K562 (cell line): ENCODE results near the gene STIL. TPM values are rescaled to one million over a fixed set of nuclear protein-coding genes. Genes with fewer than 3 reads are reported as not detected.

Experiments
- ATAC-seq: fragments of 200-7000 bp; cut with Tn5 transposase; 3 replicates; pipeline ENCODE4 v1.9.1; 2020; ENCODE audit warnings: moderate library complexity
- BruUV-seq: library from RNA; stranded (reverse); fragments of 400-500 nt; replicated peaks from 2 replicates; lab custom pipeline; 2021; lab: Mats Ljungman, UMichigan
- CTCF ChIA-PET: fragments of 300-600 bp; formaldehyde crosslinking; extraction: SDS; loops from one replicate; lab custom pipeline; 2021; ENCODE audit warnings: low intra/inter-chr PET ratio; lab: Yijun Ruan, JAX
- POLR2A ChIA-PET: fragments of 300-600, 350-650 bp; sonication (Branson Sonifier 250); formaldehyde crosslinking; extraction: SDS; loops from one replicate; lab custom pipeline; 2021; ENCODE audit warnings: antibody characterized with exemption, inconsistent platforms; lab: Yijun Ruan, JAX
- DNase-seq, 4 experiments: peaks; one replicate each; pipeline versions ENCODE4 v3.0.0 to v3.0.0-alpha.2; 2011 to 2018; ENCODE audit warnings: low spot score in 3 of 4, mixed read lengths in 3 of 4; ENCODE audit errors: extremely low read depth in 1 of 4
- FAIRE-seq: peaks from 2 replicates; lab custom pipeline; 2011; peaks lifted over from hg19 to GRCh38; lab: Jason Lieb, UNC
- H2AFZ ChIP-seq: 2 replicates; pipeline ENCODE4 v1.6.0; 2011; ENCODE audit warnings: low read depth, low read length, control low read depth, inconsistent platforms
- H3K27ac ChIP-seq: fragments of 200-600 bp; 3 replicates; pipeline ENCODE4 v1.8.0; 2011; ENCODE audit warnings: low read depth, mild to moderate bottlenecking, control low read depth, inconsistent platforms, low read length, moderate library complexity, mixed read lengths; ENCODE audit errors: extremely low read depth
- H3K27me3 ChIP-seq, 2 experiments: fragments of 300-600 bp in 1 of 2; 2 replicates in 1 of 2; 3 replicates in 1 of 2; pipeline versions ENCODE4 v1.6.0 to v1.8.0; 2011; ENCODE audit warnings: inconsistent platforms in 2 of 2, low read length in 2 of 2, mild to moderate bottlenecking in 1 of 2, mixed read lengths in 1 of 2, moderate library complexity in 1 of 2; ENCODE audit not compliant: control insufficient read depth in 2 of 2, insufficient read depth in 2 of 2
- H3K36me3 ChIP-seq: fragments of 300-600 bp; 3 replicates; pipeline ENCODE4 v1.8.0; 2011; ENCODE audit warnings: mild to moderate bottlenecking, low read length, inconsistent platforms; ENCODE audit not compliant: control insufficient read depth, insufficient read depth
- H3K4me1 ChIP-seq, 2 experiments: fragments of 200-600 bp in 1 of 2; replicated peaks in 1 of 2; 2 replicates in 1 of 2; 3 replicates in 1 of 2; pipeline versions ENCODE4 v1.5.1 to v1.8.0; 2011; ENCODE audit warnings: inconsistent platforms in 2 of 2, low read length in 2 of 2, mild to moderate bottlenecking in 1 of 2, mixed read lengths in 1 of 2, moderate library complexity in 1 of 2; ENCODE audit not compliant: control insufficient read depth in 2 of 2, insufficient read depth in 2 of 2
- H3K4me2 ChIP-seq: 2 replicates; pipeline ENCODE4 v1.6.1; 2011; ENCODE audit warnings: low read length, control low read depth, inconsistent platforms, mixed read lengths; ENCODE audit not compliant: insufficient read depth
- H3K4me3 ChIP-seq: fragments of 200-600 bp; sonication (generic), shearing (Covaris generic); 2 replicates; pipeline ENCODE4 v1.5.1; 2016; ENCODE audit warnings: control low read depth, inconsistent platforms
- H3K79me2 ChIP-seq: fragments of 200-600 bp; 3 replicates; pipeline ENCODE4 v1.8.0; 2011; ENCODE audit warnings: low read length, inconsistent platforms; ENCODE audit not compliant: control insufficient read depth, insufficient read depth
- H3K9ac ChIP-seq, 2 experiments: 2 replicates each; pipeline versions ENCODE4 v1.6.0 to v1.6.1; 2011; ENCODE audit warnings: low read depth in 2 of 2, low read length in 2 of 2, control low read depth in 1 of 2, inconsistent platforms in 1 of 2, mild to moderate bottlenecking in 1 of 2, mixed read lengths in 1 of 2; ENCODE audit not compliant: insufficient read depth in 1 of 2
- H3K9me1 ChIP-seq: one replicate; pipeline ENCODE4 v1.6.0; 2011; ENCODE audit warnings: inconsistent platforms, mild to moderate bottlenecking, low read length, moderate library complexity; ENCODE audit not compliant: control insufficient read depth, insufficient read depth
- H3K9me3 ChIP-seq: replicated peaks from 2 replicates; pipeline ENCODE4 v1.5.1; 2011; ENCODE audit warnings: low read depth, low read length, inconsistent platforms; ENCODE audit not compliant: control insufficient read depth, insufficient read depth
- H4K20me1 ChIP-seq: replicated peaks from 2 replicates; pipeline ENCODE4 v1.6.1; 2011; ENCODE audit warnings: low read length, inconsistent platforms, mixed read lengths; ENCODE audit not compliant: control insufficient read depth, insufficient read depth
- HDAC1 ChIP-seq, 2 experiments: fragments of 450-650 bp; IDR thresholded peaks; 2 replicates each; pipeline ENCODE4 v1.6.1; 2016 to 2017; ENCODE audit warnings: inconsistent platforms in 1 of 2, mild to moderate bottlenecking in 1 of 2, moderate library complexity in 1 of 2
- HMG20B ChIP-seq: fragments of 250-450 bp; sonication (Bioruptor Pico); IDR thresholded peaks from 2 replicates; pipeline ENCODE4 v1.5.0; 2021; ENCODE audit warnings: mild to moderate bottlenecking
- JUNB ChIP-seq: fragments of 450-650 bp; formaldehyde crosslinking; conservative IDR thresholded peaks from 2 replicates; pipeline ENCODE4 v1.4.0; 2020; ENCODE audit warnings: mild to moderate bottlenecking
- KDM5B ChIP-seq: fragments of 200-600 bp; sonication (generic); IDR thresholded peaks from 2 replicates; pipeline ENCODE4 v1.6.1; 2012; ENCODE audit warnings: low read depth, mild to moderate bottlenecking, moderate library complexity, low read length, control low read depth, inconsistent platforms; ENCODE audit not compliant: insufficient replicate concordance
- MAZ ChIP-seq, 2 experiments: fragments of 450-650 bp in 1 of 2; sonication (generic) in 1 of 2; formaldehyde crosslinking; IDR thresholded peaks in 1 of 2; conservative IDR thresholded peaks in 1 of 2; 2 replicates each; pipeline versions ENCODE4 v1.4.0 to v1.5.0; 2020; ENCODE audit warnings: mild to moderate bottlenecking in 1 of 2, missing genetic modification reagents in 1 of 2
- SMAD3 ChIP-seq: fragments of 450-650 bp; formaldehyde crosslinking; conservative IDR thresholded peaks from 2 replicates; pipeline ENCODE4 v1.4.0; 2020; ENCODE audit warnings: mild to moderate bottlenecking
- ZNF232 ChIP-seq: sonication (generic); formaldehyde crosslinking; IDR thresholded peaks from 2 replicates; pipeline ENCODE4 v1.8.0; 2022; ENCODE audit warnings: mild to moderate bottlenecking, missing genetic modification reagents
- WGBS: fragments of 100-300 bp; shearing (Covaris generic); methylation state at CpG from one replicate; pipeline ENCODE4 v1.1.6; 2016; ENCODE audit warnings: low coverage, mixed read lengths; ENCODE audit not compliant: insufficient coverage; ENCODE audit errors: missing lambda C conversion rate; 5-methylcytosine and 5-hydroxymethylcytosine counted together
- in situ Hi-C: fragments of 300-500 bp; cut with MboI; formaldehyde crosslinking; loops from 4 replicates; pipeline ENCODE4 v1.15.0; 2018; ENCODE audit warnings: inconsistent platforms, mixed read lengths
- intact Hi-C: fragments of 100-400 bp; cut with micrococcal nuclease; formaldehyde crosslinking; loops from 2 replicates; pipeline ENCODE4 v1.14.2; 2022
- polyA plus RNA-seq, 8 experiments: library from polyadenylated mRNA; depleted of rRNA in 4 of 8; stranded (reverse) in 5 of 8; unstranded in 3 of 8; fragments of >200 nt; fragmentation: Nextera tagmentation in 2 of 8; fragmentation: Illumina TruSeq in 1 of 8; extraction: Ambion mirVana in 2 of 8; extraction: Trizol in 1 of 8; gene quantifications; 2 replicates each; pipeline versions ENCODE4 v1.2.1 to v1.2.3, GENCODE V29; 2011 to 2014; ENCODE audit warnings: inconsistent platforms in 1 of 8, missing spikeins in 1 of 8
- total RNA-seq, 7 experiments: library from RNA; depleted of rRNA in 6 of 7; stranded (reverse); fragments of >200 nt in 6 of 7; fragmentation: Illumina TruSeq in 2 of 7; extraction: Trizol in 2 of 7; gene quantifications; 2 replicates each; pipeline versions ENCODE4 v1.2.1 to v1.2.3, GENCODE V29; 2011 to 2021; ENCODE audit warnings: low replicate concordance in 1 of 7
- TF ChIP-seq, protein P1 (sequence below): fragments of 450-650 bp; IDR thresholded peaks from 2 replicates; pipeline ENCODE4 v1.7.1; 2018; ENCODE audit warnings: mild to moderate bottlenecking, low read depth; ENCODE audit not compliant: partially characterized antibody

The STIL gene
- total and polyA plus RNA-seq, 9 of the 15 experiments (the other 6 are each of a cell fraction or from before 2014, with no cell fraction given): 10.5 to 77.4 (median 39.6) TPM

- whole genome bisulfite sequencing: 92% methylated on average over 1 of the region's 1 CpG
- Histone ChIP-seq H3K4me2 (no peak overlapping the region), H3K79me2 (peaks cover 76% of the 10 kb centered on the region), H3K4me3 (no peak overlapping the region), H3K36me3 (peaks cover 22% of the 10 kb centered on the region), H3K9ac (no peak overlapping the region), H3K9me1 (no peaks in the 10 kb centered on the region), H3K9me3 (no peaks in the 10 kb centered on the region), H4K20me1 (peaks cover 4% of the 10 kb centered on the region; the same call in 1 of the 2 replicates), H2AFZ (no peak overlapping the region), H3K4me1 (0 out of 5 replicates have a peak, but pooled peaks cover 0 to 3% of the 10 kb centered on the region in 2 experiments), H3K27ac (no peak overlapping the region), H3K27me3 (no peaks in the 10 kb centered on the region)
- POLR2A ChIA-PET: interaction anchor here (0.6 to 1.2 kb wide), 3 partner anchors 12 to 61 kb away, joined by 3 to 5 read pairs (median 3); no protein-coding TSS in a partner anchor
- TF ChIP-seq SMAD3 (CRISPR knock-in tag) (no peak), ZNF232 (no peak), HDAC1 (IDR thresholded peaks at IDR 0.05) (no peak), JUNB (no peak), KDM5B (no peak), MAZ (CRISPR knock-in tag; conservative IDR thresholded peaks at IDR 0.05 in 1 of 2, IDR thresholded peaks at IDR 0.05 in 1 of 2) (no peak), HMG20B (CRISPR knock-in tag) (no peak)
- TF ChIP-seq, protein P1, sequence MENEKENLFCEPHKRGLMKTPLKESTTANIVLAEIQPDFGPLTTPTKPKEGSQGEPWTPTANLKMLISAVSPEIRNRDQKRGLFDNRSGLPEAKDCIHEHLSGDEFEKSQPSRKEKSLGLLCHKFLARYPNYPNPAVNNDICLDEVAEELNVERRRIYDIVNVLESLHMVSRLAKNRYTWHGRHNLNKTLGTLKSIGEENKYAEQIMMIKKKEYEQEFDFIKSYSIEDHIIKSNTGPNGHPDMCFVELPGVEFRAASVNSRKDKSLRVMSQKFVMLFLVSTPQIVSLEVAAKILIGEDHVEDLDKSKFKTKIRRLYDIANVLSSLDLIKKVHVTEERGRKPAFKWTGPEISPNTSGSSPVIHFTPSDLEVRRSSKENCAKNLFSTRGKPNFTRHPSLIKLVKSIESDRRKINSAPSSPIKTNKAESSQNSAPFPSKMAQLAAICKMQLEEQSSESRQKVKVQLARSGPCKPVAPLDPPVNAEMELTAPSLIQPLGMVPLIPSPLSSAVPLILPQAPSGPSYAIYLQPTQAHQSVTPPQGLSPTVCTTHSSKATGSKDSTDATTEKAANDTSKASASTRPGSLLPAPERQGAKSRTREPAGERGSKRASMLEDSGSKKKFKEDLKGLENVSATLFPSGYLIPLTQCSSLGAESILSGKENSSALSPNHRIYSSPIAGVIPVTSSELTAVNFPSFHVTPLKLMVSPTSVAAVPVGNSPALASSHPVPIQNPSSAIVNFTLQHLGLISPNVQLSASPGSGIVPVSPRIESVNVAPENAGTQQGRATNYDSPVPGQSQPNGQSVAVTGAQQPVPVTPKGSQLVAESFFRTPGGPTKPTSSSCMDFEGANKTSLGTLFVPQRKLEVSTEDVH: no peak
- no TSS peak for BruUV-seq
- CTCF ChIA-PET: no interaction called here
- no peak for ATAC-seq
- in situ Hi-C loops (no loop called here), intact Hi-C loops (no loop called here)
- DNase-seq: no peak
- no peak for FAIRE-seq
Observed at GRCh38 chr1:47362828-47363227, 48.9 kb upstream of the STIL start.
